Measurements from ENCODE around the gene LIPH.

DNA sequence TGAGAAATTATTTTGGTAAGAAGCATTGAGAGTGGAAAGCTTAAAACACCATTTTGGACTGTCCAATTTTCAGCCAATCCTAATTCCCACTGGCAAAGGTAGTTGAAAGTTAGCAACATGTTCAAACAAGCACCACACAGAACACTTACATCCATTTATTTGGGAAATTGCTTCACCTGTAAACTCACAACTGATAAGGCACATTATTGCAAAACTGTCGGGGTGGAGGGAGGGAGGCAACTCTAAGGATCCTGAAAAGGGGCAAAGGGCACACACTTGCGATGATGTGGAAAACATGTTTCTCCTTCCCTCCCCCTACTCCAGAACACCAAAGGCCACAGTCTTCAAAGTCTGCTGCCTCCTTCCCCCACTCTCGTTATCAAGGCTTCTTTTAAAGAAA is 62.9 kb downstream of the LIPH start:
- no peak for TF ChIP-seq POLR2AphosphoS5 (IDR thresholded peaks at IDR 0.05; ENCODE audit: borderline replicate concordance, low read depth, low read length)
- TF ChIP-seq EZH2 (IDR thresholded peaks at IDR 0.05), result no peak
- TF ChIP-seq FOXP2 (optimal IDR thresholded peaks at IDR 0.05; ENCODE audit: control extremely low read depth, extremely low read length, insufficient read depth), result no peak

Measured in SK-N-MC (cell line).